Gastroesophageal sphincter (tissue), 4 donors: ENCODE data around the gene SMAP2. TPM values are rescaled to one million over a fixed set of nuclear protein-coding genes. Genes with fewer than 3 reads are reported as not detected.

Experiments
- ATAC-seq: fragments of 150-250 bp; one replicate; pipeline ENCODE4 v1.9.1; 2016; ENCODE audit warnings: mild to moderate bottlenecking, moderate library complexity
- H3K27ac ChIP-seq, 4 donors: fragments of 200-600 bp; sonication (generic) in 3 of 4; 1 replicate in 3 of 4; 2 replicates in 1 of 4; pipeline ENCODE4 v1.5.1; 2016 to 2019
- H3K27me3 ChIP-seq: fragments of 200-600 bp; sonication (generic); one replicate; pipeline ENCODE4 v1.5.1; 2019
- H3K36me3 ChIP-seq, 2 donors: fragments of 200-600 bp; sonication (generic); one replicate each; pipeline ENCODE4 v1.5.1; 2019; ENCODE audit warnings: control low read depth in 1 of 2
- H3K4me1 ChIP-seq, 3 donors: fragments of 200-600 bp; sonication (generic); 1 replicate in 2 of 3; 2 replicates in 1 of 3; pipeline ENCODE4 v1.5.1; 2016 to 2019; ENCODE audit warnings: control low read depth in 2 of 3
- H3K4me3 ChIP-seq, 2 donors: fragments of 200-600 bp; sonication (generic); one replicate each; pipeline ENCODE4 v1.5.1; 2019; ENCODE audit warnings: mild to moderate bottlenecking in 1 of 2, moderate library complexity in 1 of 2
- H3K9me3 ChIP-seq, 3 donors: fragments of 200-600 bp; sonication (generic); one replicate each; pipeline ENCODE4 v1.5.1; 2017 to 2019; ENCODE audit warnings: control low read depth in 2 of 3
- CTCF ChIP-seq, 4 experiments: fragments of 200-600 bp in 2 of 4; fragments of 450-650 bp in 2 of 4; sonication (generic) in 1 of 4; IDR thresholded peaks; one replicate each; pipeline ENCODE4 v1.5.1; 2017 to 2019; ENCODE audit warnings: antibody characterized with exemption in 4 of 4, mild to moderate bottlenecking in 2 of 4, moderate library complexity in 2 of 4
- EP300 ChIP-seq: sonication (generic); formaldehyde crosslinking; IDR thresholded peaks from one replicate; pipeline ENCODE4 v1.6.1; 2017; ENCODE audit warnings: antibody characterized with exemption, mild to moderate bottlenecking
- POLR2A ChIP-seq, 2 donors: fragments of 450-650 bp; IDR thresholded peaks; one replicate each; pipeline ENCODE4 v1.6.1; 2017; ENCODE audit warnings: antibody characterized with exemption in 2 of 2, mild to moderate bottlenecking in 2 of 2, moderate library complexity in 1 of 2
- POLR2AphosphoS5 ChIP-seq: sonication (generic); formaldehyde crosslinking; IDR thresholded peaks from one replicate; pipeline ENCODE4 v1.6.1; 2017; ENCODE audit warnings: antibody characterized with exemption
- WGBS, 2 donors: methylation state at CpG; one replicate each; pipeline ENCODE4 v1.1.5; 2018; ENCODE audit warnings: low coverage in 1 of 2; 5-methylcytosine and 5-hydroxymethylcytosine counted together
- total RNA-seq, 4 donors: library from RNA; depleted of rRNA; stranded (reverse); fragments of >200 nt; gene quantifications; one replicate each; pipeline ENCODE4 v1.1.0, GENCODE V29; 2016

SMAP2 gene
- total RNA-seq, 4 donors from 2014 or later: 19.9 to 43.2 (median 26.6) TPM

GRCh38 chr1:40351124-40351523 lies 22.4 kb upstream of the SMAP2 start:
- H3K9me3 ChIP-seq: no peaks in the 10 kb centered on the region
- H3K27me3 ChIP-seq: peaks cover 4% of the 10 kb centered on the region
- H3K4me1 ChIP-seq: no peaks in the 10 kb centered on the region
- H3K4me3 ChIP-seq: no peak overlapping the region
- no peaks in the 10 kb centered on the region for H3K36me3 ChIP-seq
- H3K27ac ChIP-seq: no peak overlapping the region
- no peak for ATAC-seq
- WGBS, 2 donors: 75 to 90% methylated on average over 1 of the region's 2 CpGs
- TF ChIP-seq CTCF (IDR thresholded peaks at IDR 0.05): no peak

- no peak overlapping the region for H3K4me3 ChIP-seq
- ATAC-seq: no peak
- H3K27me3 ChIP-seq: peaks cover 4% of the 10 kb centered on the region
- no peak overlapping the region for H3K27ac ChIP-seq
- 69 to 82% methylated on average over 3 of the region's 3 CpGs for WGBS, 2 donors
- TF ChIP-seq CTCF (IDR thresholded peaks at IDR 0.05): no peak
- no peaks in the 10 kb centered on the region for H3K36me3 ChIP-seq
- peaks cover 0 to 2% (median 0%) of the 10 kb centered on the region in 3 donors for H3K9me3 ChIP-seq
- no peaks in the 10 kb centered on the region for H3K4me1 ChIP-seq
These were observed 21.4 kb upstream of the SMAP2 start for GRCh38 chr1:40352126-40352525.

DNA sequence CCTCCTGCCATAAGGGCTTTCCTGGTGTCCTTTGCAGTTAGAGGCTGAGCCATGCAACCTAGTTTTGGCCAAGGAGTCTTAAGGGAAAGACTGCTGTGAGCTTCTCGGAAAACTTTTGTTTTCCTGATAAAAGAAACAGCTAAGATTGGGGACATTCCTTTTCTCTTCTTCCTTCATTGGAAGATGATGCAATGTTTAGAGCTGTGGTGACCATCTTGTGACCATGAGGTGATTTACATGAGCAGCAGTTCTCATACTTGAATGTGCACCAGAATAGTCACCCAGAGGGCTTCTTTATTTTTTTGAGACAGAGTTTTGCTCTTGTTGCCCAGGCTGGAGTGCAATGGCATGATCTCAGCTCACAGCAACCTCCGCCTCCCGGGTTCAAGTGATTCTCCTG lies 20.4 kb upstream of the SMAP2 start:
- no peak for TF ChIP-seq CTCF (IDR thresholded peaks at IDR 0.05)
- no peak for TF ChIP-seq POLR2AphosphoS5
- no peak for TF ChIP-seq POLR2A (IDR thresholded peaks at IDR 0.05)
- TF ChIP-seq EP300: no peak
- Histone ChIP-seq H3K4me3 (no peak overlapping the region), H3K9me3 (peaks cover 0 to 11% (median 0%) of the 10 kb centered on the region in 3 donors), H3K27me3 (peaks cover 4% of the 10 kb centered on the region), H3K36me3 (no peaks in the 10 kb centered on the region), H3K27ac (no peak overlapping the region), H3K4me1 (no peaks in the 10 kb centered on the region)
- WGBS, 2 donors: 86 to 97% methylated on average over 1 to 3 of the region's 3 CpGs
- ATAC-seq: no peak

GRCh38 chr1:40357625-40358024 lies 15.9 kb upstream of the SMAP2 start:
- no peak for ATAC-seq
- TF ChIP-seq POLR2AphosphoS5 (no peak), POLR2A (IDR thresholded peaks at IDR 0.05) (no peak), CTCF (IDR thresholded peaks at IDR 0.05) (no peak), EP300 (no peak)
- Histone ChIP-seq H3K27me3 (no peaks in the 10 kb centered on the region), H3K9me3 (peaks cover 0 to 25% (median 0%) of the 10 kb centered on the region in 3 donors), H3K27ac (no peak overlapping the region), H3K4me1 (no peaks in the 10 kb centered on the region), H3K36me3 (no peaks in the 10 kb centered on the region), H3K4me3 (no peak overlapping the region)

DNA sequence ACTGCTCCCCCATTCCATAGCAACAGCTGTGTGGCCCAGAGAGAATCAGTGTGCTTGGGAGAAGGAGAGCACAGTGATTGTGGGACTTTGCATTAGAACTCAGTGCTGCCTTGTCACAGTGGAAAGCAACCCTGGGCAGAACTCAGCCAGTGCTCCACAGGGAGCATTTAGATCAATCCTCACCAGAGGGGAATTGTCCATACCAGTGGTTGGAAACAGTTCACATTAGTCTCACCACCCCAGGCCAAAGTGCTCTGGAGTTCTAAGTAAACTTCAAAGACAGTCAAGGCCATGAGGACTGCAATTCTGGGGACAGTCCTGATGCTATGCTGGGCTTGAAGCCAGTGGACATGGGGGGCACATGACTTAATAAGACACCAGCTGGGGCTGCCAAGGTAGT lies 12.9 kb upstream of the SMAP2 start:
- ATAC-seq: no peak
- Histone ChIP-seq H3K27me3 (peaks cover 13% of the 10 kb centered on the region), H3K27ac (no peak overlapping the region), H3K4me3 (no peak overlapping the region), H3K9me3 (peaks cover 0 to 25% (median 0%) of the 10 kb centered on the region in 3 donors), H3K36me3 (no peaks in the 10 kb centered on the region), H3K4me1 (no peaks in the 10 kb centered on the region)
- TF ChIP-seq CTCF (IDR thresholded peaks at IDR 0.05) (no peak), EP300 (no peak), POLR2A (IDR thresholded peaks at IDR 0.05) (no peak), POLR2AphosphoS5 (no peak)
